Glomerular endothelial cell (primary cell): ENCODE measurements around the gene ZCCHC4. TPM values are rescaled to one million over a fixed set of nuclear protein-coding genes. Genes with fewer than 3 reads are reported as not detected.
A peak's percentile ranks its signal among the peaks of the same experiment; 100 is the strongest.
"Not testable (repeated sequence)": the region's sequence is repeated elsewhere in the genome, so short reads cannot be mapped to it uniquely, and the experiment has no call there.

ENCODE experiments used
- DNase-seq: peaks from one replicate; pipeline ENCODE4 v3.0.0-alpha.2; 2011; ENCODE audit warnings: low read depth, low spot score; ENCODE audit errors: extremely low read depth
- total RNA-seq: library from RNA; depleted of rRNA; stranded (reverse); fragments of >200 nt; gene quantifications from 2 replicates; pipeline ENCODE4 v1.2.3, GENCODE V29; 2015

ZCCHC4 gene
- total RNA-seq, 1 donor from 2014 or later, result 6.8 TPM

- no peak for DNase-seq
Measured at GRCh38 chr4:25320773-25321172, 8.2 kb downstream of the ZCCHC4 start.

- DNase-seq, result no peak
Measured at GRCh38 chr4:25321703-25322102, 9.1 kb downstream of the ZCCHC4 start.

GRCh38 chr4:25328463-25328862 lies 15.9 kb downstream of the ZCCHC4 start:
- not testable (repeated sequence) for DNase-seq

- no peak for DNase-seq
Measured at GRCh38 chr4:25330335-25330734, 17.8 kb downstream of the ZCCHC4 start.

GRCh38 chr4:25330905-25331808 lies 18.6 kb downstream of the ZCCHC4 start:
- no peak for DNase-seq

GRCh38 chr4:25343671-25344070 lies 31.1 kb downstream of the ZCCHC4 start:
- no peak for DNase-seq

- no peak for DNase-seq
Measured at GRCh38 chr4:25345744-25346143, 33.2 kb downstream of the ZCCHC4 start.

GRCh38 chr4:25346913-25347312 lies 34.3 kb downstream of the ZCCHC4 start:
- no peak for DNase-seq

- DNase-seq, result no peak
Measured at GRCh38 chr4:25347473-25347872, 34.9 kb downstream of the ZCCHC4 start.

GRCh38 chr4:25347971-25348370 lies 35.4 kb downstream of the ZCCHC4 start:
- no peak for DNase-seq

GRCh38 chr4:25350561-25350960 lies 38.0 kb downstream of the ZCCHC4 start:
- DNase-seq, result no peak

GRCh38 chr4:25351777-25352416 lies 39.3 kb downstream of the ZCCHC4 start:
- no peak for DNase-seq

- no peak for DNase-seq
Measured at GRCh38 chr4:25356068-25356467, 43.5 kb downstream of the ZCCHC4 start.

- no peak for DNase-seq
Measured at GRCh38 chr4:25358515-25359275, 46.1 kb downstream of the ZCCHC4 start.

GRCh38 chr4:25361253-25361652 lies 48.7 kb downstream of the ZCCHC4 start:
- no peak for DNase-seq

GRCh38 chr4:25367004-25367621 lies 54.5 kb downstream of the ZCCHC4 start:
- peak; percentile 39 for DNase-seq

GRCh38 chr4:25367877-25368276 lies 55.3 kb downstream of the ZCCHC4 start:
- DNase-seq, result no peak

GRCh38 chr4:25368315-25368714 lies 55.7 kb downstream of the ZCCHC4 start:
- no peak for DNase-seq

GRCh38 chr4:25370242-25370641 lies 57.7 kb downstream of the ZCCHC4 start:
- no peak for DNase-seq

- not testable (repeated sequence) for DNase-seq
Measured at GRCh38 chr4:25372549-25372948, 60.0 kb downstream of the ZCCHC4 start.
